ENCODE measurements around the gene OGFOD1.

- no peak for TF ChIP-seq CTCF (IDR thresholded peaks at IDR 0.05; ENCODE audit: insufficient read depth, low read length)
- TF ChIP-seq, protein P1, sequence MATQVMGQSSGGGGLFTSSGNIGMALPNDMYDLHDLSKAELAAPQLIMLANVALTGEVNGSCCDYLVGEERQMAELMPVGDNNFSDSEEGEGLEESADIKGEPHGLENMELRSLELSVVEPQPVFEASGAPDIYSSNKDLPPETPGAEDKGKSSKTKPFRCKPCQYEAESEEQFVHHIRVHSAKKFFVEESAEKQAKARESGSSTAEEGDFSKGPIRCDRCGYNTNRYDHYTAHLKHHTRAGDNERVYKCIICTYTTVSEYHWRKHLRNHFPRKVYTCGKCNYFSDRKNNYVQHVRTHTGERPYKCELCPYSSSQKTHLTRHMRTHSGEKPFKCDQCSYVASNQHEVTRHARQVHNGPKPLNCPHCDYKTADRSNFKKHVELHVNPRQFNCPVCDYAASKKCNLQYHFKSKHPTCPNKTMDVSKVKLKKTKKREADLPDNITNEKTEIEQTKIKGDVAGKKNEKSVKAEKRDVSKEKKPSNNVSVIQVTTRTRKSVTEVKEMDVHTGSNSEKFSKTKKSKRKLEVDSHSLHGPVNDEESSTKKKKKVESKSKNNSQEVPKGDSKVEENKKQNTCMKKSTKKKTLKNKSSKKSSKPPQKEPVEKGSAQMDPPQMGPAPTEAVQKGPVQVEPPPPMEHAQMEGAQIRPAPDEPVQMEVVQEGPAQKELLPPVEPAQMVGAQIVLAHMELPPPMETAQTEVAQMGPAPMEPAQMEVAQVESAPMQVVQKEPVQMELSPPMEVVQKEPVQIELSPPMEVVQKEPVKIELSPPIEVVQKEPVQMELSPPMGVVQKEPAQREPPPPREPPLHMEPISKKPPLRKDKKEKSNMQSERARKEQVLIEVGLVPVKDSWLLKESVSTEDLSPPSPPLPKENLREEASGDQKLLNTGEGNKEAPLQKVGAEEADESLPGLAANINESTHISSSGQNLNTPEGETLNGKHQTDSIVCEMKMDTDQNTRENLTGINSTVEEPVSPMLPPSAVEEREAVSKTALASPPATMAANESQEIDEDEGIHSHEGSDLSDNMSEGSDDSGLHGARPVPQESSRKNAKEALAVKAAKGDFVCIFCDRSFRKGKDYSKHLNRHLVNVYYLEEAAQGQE (IDR thresholded peaks at IDR 0.05; ENCODE audit: insufficient replicate concordance, low read depth), result no peak
- TF ChIP-seq GABPA (IDR thresholded peaks at IDR 0.05; ENCODE audit: low read depth), result no peak
Observed at GRCh38 chr16:56525236-56525635, 73.9 kb downstream of the OGFOD1 start.
